Fibroblast of peridontal ligament (primary cell): ENCODE data around the gene RECQL5.
"Not testable (repeated sequence)": the region's sequence is repeated elsewhere in the genome, so short reads cannot be mapped to it uniquely, and the experiment has no call there.

Experiments used
- DNase-seq: peaks from one replicate; pipeline ENCODE4 v3.0.0-alpha.2; 2010; ENCODE audit errors: extremely low read depth

Gene RECQL5

GRCh38 chr17:75647921-75648320, 19.0 kb downstream of the RECQL5 start:
- DNase-seq, result no peak

GRCh38 chr17:75647061-75647460, 19.9 kb downstream of the RECQL5 start:
- no peak for DNase-seq

GRCh38 chr17:75646638-75646992, 20.3 kb downstream of the RECQL5 start:
- no peak for DNase-seq

GRCh38 chr17:75645889-75646637, 20.9 kb downstream of the RECQL5 start:
- DNase-seq, result no peak

GRCh38 chr17:75645501-75645888, 21.5 kb downstream of the RECQL5 start:
- DNase-seq, result no peak

GRCh38 chr17:75643643-75644017, 23.3 kb downstream of the RECQL5 start:
- DNase-seq, result no peak

- no peak for DNase-seq
Observed at GRCh38 chr17:75642784-75643642, 23.9 kb downstream of the RECQL5 start.

- no peak for DNase-seq
Observed at GRCh38 chr17:75642182-75642783, 24.7 kb downstream of the RECQL5 start.

GRCh38 chr17:75641343-75641742, 25.6 kb downstream of the RECQL5 start:
- DNase-seq, result no peak

GRCh38 chr17:75640556-75641119, 26.3 kb downstream of the RECQL5 start:
- no peak for DNase-seq

GRCh38 chr17:75639771-75640555, 27.0 kb downstream of the RECQL5 start:
- no peak for DNase-seq

- no peak for DNase-seq
Observed at GRCh38 chr17:75639327-75639726, 27.6 kb downstream of the RECQL5 start.

- no peak for DNase-seq
Observed at GRCh38 chr17:75638893-75639292, 28.1 kb downstream of the RECQL5 start.

GRCh38 chr17:75638039-75638438, 28.9 kb downstream of the RECQL5 start:
- not testable (repeated sequence) for DNase-seq

GRCh38 chr17:75637551-75637950, 29.4 kb downstream of the RECQL5 start:
- no peak for DNase-seq

GRCh38 chr17:75637143-75637538, 29.8 kb downstream of the RECQL5 start:
- no peak for DNase-seq

- no peak for DNase-seq
Observed at GRCh38 chr17:75636381-75637142, 30.4 kb downstream of the RECQL5 start.

- no peak for DNase-seq
Observed at GRCh38 chr17:75635610-75636202, 31.2 kb downstream of the RECQL5 start.

GRCh38 chr17:75634754-75635609, 32.0 kb downstream of the RECQL5 start:
- no peak for DNase-seq

- DNase-seq, result no peak
Observed at GRCh38 chr17:75634376-75634740, 32.6 kb downstream of the RECQL5 start.
